K562 (cell line): Measurements from ENCODE around the gene TTLL11. TPM values are rescaled to one million over a fixed set of nuclear protein-coding genes. Genes with fewer than 3 reads are reported as not detected.

ENCODE experiments used
- ATAC-seq: fragments of 200-7000 bp; cut with Tn5 transposase; 3 replicates; pipeline ENCODE4 v1.9.1; 2020; ENCODE audit warnings: moderate library complexity
- BruUV-seq: library from RNA; stranded (reverse); fragments of 400-500 nt; replicated peaks from 2 replicates; lab custom pipeline; 2021; lab: Mats Ljungman, UMichigan
- CTCF ChIA-PET: fragments of 300-600 bp; formaldehyde crosslinking; extraction: SDS; loops from one replicate; lab custom pipeline; 2021; ENCODE audit warnings: low intra/inter-chr PET ratio; lab: Yijun Ruan, JAX
- POLR2A ChIA-PET: fragments of 300-600, 350-650 bp; sonication (Branson Sonifier 250); formaldehyde crosslinking; extraction: SDS; loops from one replicate; lab custom pipeline; 2021; ENCODE audit warnings: antibody characterized with exemption, inconsistent platforms; lab: Yijun Ruan, JAX
- DNase-seq, 4 experiments: peaks; one replicate each; pipeline versions ENCODE4 v3.0.0 to v3.0.0-alpha.2; 2011 to 2018; ENCODE audit warnings: low spot score in 3 of 4, mixed read lengths in 3 of 4; ENCODE audit errors: extremely low read depth in 1 of 4
- FAIRE-seq: peaks from 2 replicates; lab custom pipeline; 2011; peaks lifted over from hg19 to GRCh38; lab: Jason Lieb, UNC
- H2AFZ ChIP-seq: 2 replicates; pipeline ENCODE4 v1.6.0; 2011; ENCODE audit warnings: low read depth, low read length, control low read depth, inconsistent platforms
- H3K27ac ChIP-seq: fragments of 200-600 bp; 3 replicates; pipeline ENCODE4 v1.8.0; 2011; ENCODE audit warnings: low read depth, mild to moderate bottlenecking, control low read depth, inconsistent platforms, low read length, moderate library complexity, mixed read lengths; ENCODE audit errors: extremely low read depth
- H3K27me3 ChIP-seq, 2 experiments: fragments of 300-600 bp in 1 of 2; 2 replicates in 1 of 2; 3 replicates in 1 of 2; pipeline versions ENCODE4 v1.6.0 to v1.8.0; 2011; ENCODE audit warnings: inconsistent platforms in 2 of 2, low read length in 2 of 2, mild to moderate bottlenecking in 1 of 2, mixed read lengths in 1 of 2, moderate library complexity in 1 of 2; ENCODE audit not compliant: control insufficient read depth in 2 of 2, insufficient read depth in 2 of 2
- H3K36me3 ChIP-seq: fragments of 300-600 bp; 3 replicates; pipeline ENCODE4 v1.8.0; 2011; ENCODE audit warnings: mild to moderate bottlenecking, low read length, inconsistent platforms; ENCODE audit not compliant: control insufficient read depth, insufficient read depth
- H3K4me1 ChIP-seq, 2 experiments: fragments of 200-600 bp in 1 of 2; replicated peaks in 1 of 2; 2 replicates in 1 of 2; 3 replicates in 1 of 2; pipeline versions ENCODE4 v1.5.1 to v1.8.0; 2011; ENCODE audit warnings: inconsistent platforms in 2 of 2, low read length in 2 of 2, mild to moderate bottlenecking in 1 of 2, mixed read lengths in 1 of 2, moderate library complexity in 1 of 2; ENCODE audit not compliant: control insufficient read depth in 2 of 2, insufficient read depth in 2 of 2
- H3K4me2 ChIP-seq: 2 replicates; pipeline ENCODE4 v1.6.1; 2011; ENCODE audit warnings: low read length, control low read depth, inconsistent platforms, mixed read lengths; ENCODE audit not compliant: insufficient read depth
- H3K4me3 ChIP-seq: fragments of 200-600 bp; sonication (generic), shearing (Covaris generic); 2 replicates; pipeline ENCODE4 v1.5.1; 2016; ENCODE audit warnings: control low read depth, inconsistent platforms
- H3K79me2 ChIP-seq: fragments of 200-600 bp; 3 replicates; pipeline ENCODE4 v1.8.0; 2011; ENCODE audit warnings: low read length, inconsistent platforms; ENCODE audit not compliant: control insufficient read depth, insufficient read depth
- H3K9ac ChIP-seq, 2 experiments: 2 replicates each; pipeline versions ENCODE4 v1.6.0 to v1.6.1; 2011; ENCODE audit warnings: low read depth in 2 of 2, low read length in 2 of 2, control low read depth in 1 of 2, inconsistent platforms in 1 of 2, mild to moderate bottlenecking in 1 of 2, mixed read lengths in 1 of 2; ENCODE audit not compliant: insufficient read depth in 1 of 2
- H3K9me1 ChIP-seq: one replicate; pipeline ENCODE4 v1.6.0; 2011; ENCODE audit warnings: inconsistent platforms, mild to moderate bottlenecking, low read length, moderate library complexity; ENCODE audit not compliant: control insufficient read depth, insufficient read depth
- H3K9me3 ChIP-seq: replicated peaks from 2 replicates; pipeline ENCODE4 v1.5.1; 2011; ENCODE audit warnings: low read depth, low read length, inconsistent platforms; ENCODE audit not compliant: control insufficient read depth, insufficient read depth
- H4K20me1 ChIP-seq: replicated peaks from 2 replicates; pipeline ENCODE4 v1.6.1; 2011; ENCODE audit warnings: low read length, inconsistent platforms, mixed read lengths; ENCODE audit not compliant: control insufficient read depth, insufficient read depth
- ARID3B ChIP-seq: fragments of 250-450 bp; sonication (Bioruptor Pico); IDR thresholded peaks from 2 replicates; pipeline ENCODE4 v1.4.0; 2020; ENCODE audit warnings: borderline replicate concordance
- CGGBP1 ChIP-seq: fragments of 250-450 bp; sonication (Bioruptor Pico); IDR thresholded peaks from 2 replicates; pipeline ENCODE4 v1.9.0; 2021; ENCODE audit warnings: mild to moderate bottlenecking
- E2F3 ChIP-seq: fragments of 250-450 bp; sonication (Bioruptor Pico); IDR thresholded peaks from 2 replicates; pipeline ENCODE4 v1.4.0; 2020; ENCODE audit warnings: mild to moderate bottlenecking
- IRF2 ChIP-seq: sonication (generic); formaldehyde crosslinking; IDR thresholded peaks from 2 replicates; pipeline ENCODE4 v1.8.1; 2022; ENCODE audit warnings: mild to moderate bottlenecking, missing genetic modification reagents
- KAT2B ChIP-seq: IDR thresholded peaks from one replicate; pipeline ENCODE4 v1.6.1; 2012; ENCODE audit warnings: low read depth, mild to moderate bottlenecking, control low read depth, inconsistent platforms, low read length, moderate library complexity
- MYNN ChIP-seq, 2 experiments: sonication (generic); formaldehyde crosslinking in 1 of 2; IDR thresholded peaks; 2 replicates each; pipeline versions ENCODE4 v1.5.0 to v1.6.1; 2016 to 2020; ENCODE audit warnings: antibody characterized with exemption in 1 of 2, missing genetic modification reagents in 1 of 2
- NONO ChIP-seq, 2 experiments: fragments of 200-400 bp in 1 of 2; fragments of 450-650 bp in 1 of 2; formaldehyde crosslinking in 1 of 2; IDR thresholded peaks; 2 replicates each; pipeline ENCODE4 v1.6.1; 2017; ENCODE audit warnings: low read depth in 2 of 2, mild to moderate bottlenecking in 2 of 2, moderate library complexity in 2 of 2, low read length in 1 of 2
- TBP ChIP-seq: optimal IDR thresholded peaks from 2 replicates; pipeline ENCODE3; 2011; ENCODE audit warnings: low read depth, low read length, improper control_type of control experiment
- TEAD4 ChIP-seq, 2 experiments: sonication (generic) in 1 of 2; formaldehyde crosslinking in 1 of 2; IDR thresholded peaks; 2 replicates each; pipeline versions ENCODE4 v1.6.1 to v1.8.0; 2012 to 2022; ENCODE audit warnings: borderline replicate concordance in 1 of 2, inconsistent platforms in 1 of 2, low read length in 1 of 2, mild to moderate bottlenecking in 1 of 2, missing genetic modification reagents in 1 of 2
- VEZF1 ChIP-seq: fragments of 200-800 bp; sonication (Bioruptor generic); IDR thresholded peaks from 2 replicates; pipeline ENCODE4 v1.6.1; 2017; ENCODE audit warnings: missing genetic modification characterization, missing compliant biosample characterization
- ZFP36 ChIP-seq: fragments of 150-350 bp; IDR thresholded peaks from 2 replicates; pipeline ENCODE4 v1.6.1; 2018; ENCODE audit warnings: low read length, low read depth; ENCODE audit not compliant: partially characterized antibody
- ZKSCAN3 ChIP-seq: fragments of 250-450 bp; sonication (Bioruptor Pico); IDR thresholded peaks from 2 replicates; pipeline ENCODE4 v1.4.0; 2020
- WGBS: fragments of 100-300 bp; shearing (Covaris generic); methylation state at CpG from one replicate; pipeline ENCODE4 v1.1.6; 2016; ENCODE audit warnings: low coverage, mixed read lengths; ENCODE audit not compliant: insufficient coverage; ENCODE audit errors: missing lambda C conversion rate; 5-methylcytosine and 5-hydroxymethylcytosine counted together
- in situ Hi-C: fragments of 300-500 bp; cut with MboI; formaldehyde crosslinking; loops from 4 replicates; pipeline ENCODE4 v1.15.0; 2018; ENCODE audit warnings: inconsistent platforms, mixed read lengths
- intact Hi-C: fragments of 100-400 bp; cut with micrococcal nuclease; formaldehyde crosslinking; loops from 2 replicates; pipeline ENCODE4 v1.14.2; 2022
- polyA plus RNA-seq, 8 experiments: library from polyadenylated mRNA; depleted of rRNA in 4 of 8; stranded (reverse) in 5 of 8; unstranded in 3 of 8; fragments of >200 nt; fragmentation: Nextera tagmentation in 2 of 8; fragmentation: Illumina TruSeq in 1 of 8; extraction: Ambion mirVana in 2 of 8; extraction: Trizol in 1 of 8; gene quantifications; 2 replicates each; pipeline versions ENCODE4 v1.2.1 to v1.2.3, GENCODE V29; 2011 to 2014; ENCODE audit warnings: inconsistent platforms in 1 of 8, missing spikeins in 1 of 8
- total RNA-seq, 7 experiments: library from RNA; depleted of rRNA in 6 of 7; stranded (reverse); fragments of >200 nt in 6 of 7; fragmentation: Illumina TruSeq in 2 of 7; extraction: Trizol in 2 of 7; gene quantifications; 2 replicates each; pipeline versions ENCODE4 v1.2.1 to v1.2.3, GENCODE V29; 2011 to 2021; ENCODE audit warnings: low replicate concordance in 1 of 7

Gene TTLL11
- total and polyA plus RNA-seq, 9 of the 15 experiments (the other 6 are each of a cell fraction or from before 2014, with no cell fraction given): 0.83 to 4.4 (median 2.7) TPM

- no peak overlapping the region for H3K4me3 ChIP-seq
- ATAC-seq: peak; percentile 90
- intact Hi-C loops: loop anchor here (1.0 to 2.0 kb wide), 4 partner anchors 24 to 711 kb away; no protein-coding TSS in a partner anchor
- no peak for TF ChIP-seq CGGBP1 (CRISPR knock-in tag)
- TF ChIP-seq ZKSCAN3 (CRISPR knock-in tag): no peak
- TF ChIP-seq NONO (IDR thresholded peaks at IDR 0.05; ENCODE audit: low read depth in 2 of 2, low read length in 1 of 2): no peak
- no peak for TF ChIP-seq E2F3 (CRISPR knock-in tag)
- TF ChIP-seq ARID3B: no peak
- peak; percentile 10 for TF ChIP-seq TBP
- TF ChIP-seq MYNN (IDR thresholded peaks at IDR 0.05): 0 out of 2 replicates have a peak, but pooled peaks have one; percentile 55
- no peak for TF ChIP-seq MYNN (CRISPR knock-in tag; IDR thresholded peaks at IDR 0.05)
- no peak for TF ChIP-seq TEAD4 (IDR thresholded peaks at IDR 0.05; ENCODE audit: low read length)
- no peak for TF ChIP-seq TEAD4 (CRISPR knock-in tag; IDR thresholded peaks at IDR 0.05; ENCODE audit: borderline replicate concordance)
- no peak for TF ChIP-seq KAT2B
- TF ChIP-seq VEZF1 (CRISPR knock-in tag): peak; percentile 38; the same call in 1 of the 2 replicates
- TF ChIP-seq IRF2 (CRISPR knock-in tag): no peak
- TF ChIP-seq ZFP36: peak; percentile 13
Observed at GRCh38 chr9:122099271-122099869, 6.3 kb upstream of the TTLL11 start.

More at GRCh38 chr9:122099271-122099869, 6.3 kb upstream of the TTLL11 start:
- no peaks in the 10 kb centered on the region; a peak in 2 of 5 replicates for H3K4me1 ChIP-seq
- H3K4me2 ChIP-seq: peak overlapping the region; percentile 62
- no peaks in the 10 kb centered on the region for H3K9me1 ChIP-seq
- H3K79me2 ChIP-seq: no peaks in the 10 kb centered on the region
- DNase-seq (peak; percentile 76 to 88 (median 80)), FAIRE-seq (peak; percentile 91)
- POLR2A ChIA-PET: interaction anchor here (0.7 to 1.5 kb wide), 6 partner anchors 10 to 711 kb away, joined by 3 to 8 read pairs (median 3); no protein-coding TSS in a partner anchor
- in situ Hi-C loops: loop anchor here (5.0 kb wide), 1 partner anchor 713 kb away; no protein-coding TSS in a partner anchor
- no peak overlapping the region for H3K9ac ChIP-seq
- CTCF ChIA-PET: interaction anchor here (0.7 to 3.5 kb wide), 8 partner anchors 23 to 1251 kb away, joined by 3 to 42 read pairs (median 8); no protein-coding TSS in a partner anchor
- WGBS: 19% methylated on average over 16 of the region's 16 CpGs
- no peak overlapping the region for H3K27ac ChIP-seq
- H2AFZ ChIP-seq: peak overlapping the region; percentile 52
- H3K36me3 ChIP-seq: no peaks in the 10 kb centered on the region
- H4K20me1 ChIP-seq: no peaks in the 10 kb centered on the region
- no TSS peak for BruUV-seq
- no peaks in the 10 kb centered on the region; the same call in 1 of the 2 replicates for H3K9me3 ChIP-seq
- H3K27me3 ChIP-seq: peaks cover 0 to 11% of the 10 kb centered on the region in 2 experiments; a peak in 1 of 5 replicates
